Muscle of leg (tissue), 11 donors: ENCODE measurements around the gene DIABLO. TPM values are rescaled to one million over a fixed set of nuclear protein-coding genes. Genes with fewer than 3 reads are reported as not detected.
"Not testable (repeated sequence)": the region's sequence is repeated elsewhere in the genome, so short reads cannot be mapped to it uniquely, and the experiment has no call there.

ENCODE experiments used
- DNase-seq: peaks from one replicate; pipeline ENCODE4 v3.0.0; 2013
- H3K27ac ChIP-seq: one replicate; pipeline ENCODE4 v1.5.1; 2013; ENCODE audit warnings: mild to moderate bottlenecking, low read length, control low read depth
- H3K27me3 ChIP-seq: one replicate; pipeline ENCODE4 v1.6.1; 2013; ENCODE audit warnings: low read length; ENCODE audit not compliant: control insufficient read depth, insufficient read depth
- H3K36me3 ChIP-seq: one replicate; pipeline ENCODE4 v1.6.1; 2013; ENCODE audit warnings: low read length; ENCODE audit not compliant: control insufficient read depth, insufficient read depth
- H3K4me1 ChIP-seq: one replicate; pipeline ENCODE4 v1.6.1; 2013; ENCODE audit warnings: low read length; ENCODE audit not compliant: control insufficient read depth, insufficient read depth
- H3K4me3 ChIP-seq: one replicate; pipeline ENCODE4 v1.5.1; 2013; ENCODE audit warnings: low read length, control low read depth
- H3K9me3 ChIP-seq: replicated peaks from 2 replicates; pipeline ENCODE4 v1.6.1; 2013; ENCODE audit warnings: low read depth, low read length; ENCODE audit not compliant: control insufficient read depth
- WGBS: methylation state at CpG from one replicate; pipeline ENCODE4 v1.1.5; 2013; ENCODE audit warnings: missing lambda C conversion rate; ENCODE audit not compliant: insufficient coverage; 5-methylcytosine and 5-hydroxymethylcytosine counted together
- polyA plus RNA-seq, 8 donors: library from polyadenylated mRNA; unstranded; fragments of 120-200 nt; gene quantifications; one replicate each; pipeline versions ENCODE4 v1.2.1 to v1.2.3, GENCODE V29; 2013; ENCODE audit warnings: inconsistent platforms in 1 of 8, low replicate concordance in 1 of 8; ENCODE audit not compliant: insufficient read length in 8 of 8, insufficient read depth in 1 of 8
- total RNA-seq: library from RNA; stranded (reverse); fragments of 120-200 nt; gene quantifications from one replicate; pipeline ENCODE4 v1.2.4, GENCODE V29; 2013

The DIABLO gene
- total and polyA plus RNA-seq, 9 donors: 31.4 to 44.0 (median 36.5) TPM

GRCh38 chr12:122203301-122204166, 22.3 kb downstream of the DIABLO start, which contains the start of gene B3GNT4:
Gene B3GNT4, plus strand, starts transcription at chr12:122203709. Its CDS starts 910 bp downstream, at chr12:122204619.
- peaks cover 16% of the 10 kb centered on the region for H3K36me3 ChIP-seq
- H3K4me1 ChIP-seq: peaks cover 8% of the 10 kb centered on the region
- H3K9me3 ChIP-seq: no peaks in the 10 kb centered on the region
- no peak within 1 kb of the TSS for H3K27ac ChIP-seq
- peaks cover 68% of the 10 kb centered on the region for H3K27me3 ChIP-seq
- peak within 1 kb of the TSS; percentile 43 for H3K4me3 ChIP-seq
- DNase-seq: peak; percentile 56
- under 1% methylated on average over 84 of the region's 104 CpGs for WGBS

GRCh38 chr12:122202811-122203210, 23.0 kb downstream of the DIABLO start:
- Histone ChIP-seq H3K27me3 (peaks cover 68% of the 10 kb centered on the region), H3K4me3 (peak overlapping the region; percentile 43)
- H3K4me1 ChIP-seq, H3K36me3 ChIP-seq, DNase-seq, H3K9me3 ChIP-seq, H3K27ac ChIP-seq: not testable (repeated sequence)
- WGBS: 43% methylated on average over 10 of the region's 19 CpGs

GRCh38 chr12:122202017-122202416, 23.8 kb downstream of the DIABLO start:
- H3K4me3 ChIP-seq: no peak overlapping the region
- H3K27me3 ChIP-seq: peaks cover 67% of the 10 kb centered on the region
- no peaks in the 10 kb centered on the region for H3K9me3 ChIP-seq
- 91% methylated on average over 5 of the region's 6 CpGs for WGBS
- DNase-seq: no peak
- peaks cover 1% of the 10 kb centered on the region for H3K36me3 ChIP-seq
- no peak overlapping the region for H3K27ac ChIP-seq
- peaks cover 8% of the 10 kb centered on the region for H3K4me1 ChIP-seq

GRCh38 chr12:122201381-122201780, 24.5 kb downstream of the DIABLO start:
- peaks cover 62% of the 10 kb centered on the region for H3K27me3 ChIP-seq
- no peak for DNase-seq
- H3K27ac ChIP-seq: no peak overlapping the region
- no peaks in the 10 kb centered on the region for H3K9me3 ChIP-seq
- 96% methylated on average over 4 of the region's 5 CpGs for WGBS
- H3K36me3 ChIP-seq: no peaks in the 10 kb centered on the region
- H3K4me1 ChIP-seq: peaks cover 8% of the 10 kb centered on the region
- no peak overlapping the region for H3K4me3 ChIP-seq

- no peak overlapping the region for H3K4me3 ChIP-seq
- no peaks in the 10 kb centered on the region for H3K9me3 ChIP-seq
- H3K27me3 ChIP-seq: peaks cover 57% of the 10 kb centered on the region
- H3K36me3 ChIP-seq: no peaks in the 10 kb centered on the region
- H3K27ac ChIP-seq: no peak overlapping the region
- peaks cover 8% of the 10 kb centered on the region for H3K4me1 ChIP-seq
- no peak for DNase-seq
- 66% methylated on average over 5 of the region's 24 CpGs for WGBS
These were observed 25.2 kb downstream of the DIABLO start for GRCh38 chr12:122200541-122201175.

- no peak for DNase-seq
- Histone ChIP-seq H3K27ac (no peak overlapping the region), H3K36me3 (no peaks in the 10 kb centered on the region), H3K9me3 (no peaks in the 10 kb centered on the region), H3K4me1 (peaks cover 8% of the 10 kb centered on the region), H3K27me3 (peaks cover 47% of the 10 kb centered on the region), H3K4me3 (no peak overlapping the region)
- WGBS: 84% methylated on average over 24 of the region's 29 CpGs
These were observed 26.1 kb downstream of the DIABLO start for GRCh38 chr12:122199484-122200355.

GRCh38 chr12:122197612-122197966, 28.3 kb downstream of the DIABLO start:
- no peak for DNase-seq
- no peak overlapping the region for H3K27ac ChIP-seq
- H3K27me3 ChIP-seq: peaks cover 31% of the 10 kb centered on the region
- H3K4me3 ChIP-seq: no peak overlapping the region
- H3K4me1 ChIP-seq: no peaks in the 10 kb centered on the region
- H3K9me3 ChIP-seq: no peaks in the 10 kb centered on the region
- no peaks in the 10 kb centered on the region for H3K36me3 ChIP-seq
- WGBS: no CpG with 5 or more reads among the region's 1 CpG

GRCh38 chr12:122195405-122195804, 30.4 kb downstream of the DIABLO start:
- H3K4me1 ChIP-seq: no peaks in the 10 kb centered on the region
- H3K27ac ChIP-seq: no peak overlapping the region
- H3K27me3 ChIP-seq: peaks cover 13% of the 10 kb centered on the region
- 84% methylated on average over 3 of the region's 4 CpGs for WGBS
- no peaks in the 10 kb centered on the region for H3K36me3 ChIP-seq
- DNase-seq: no peak
- H3K4me3 ChIP-seq: no peak overlapping the region
- H3K9me3 ChIP-seq: no peaks in the 10 kb centered on the region

- no CpG with 5 or more reads among the region's 1 CpG for WGBS
These were observed 31.0 kb downstream of the DIABLO start for GRCh38 chr12:122194804-122195203.

GRCh38 chr12:122192441-122192840, 33.4 kb downstream of the DIABLO start:
- 81% methylated on average over 11 of the region's 11 CpGs for WGBS
- Histone ChIP-seq H3K4me3 (no peak overlapping the region), H3K36me3 (no peaks in the 10 kb centered on the region), H3K27me3 (peaks cover 4% of the 10 kb centered on the region), H3K4me1 (no peaks in the 10 kb centered on the region), H3K27ac (no peak overlapping the region), H3K9me3 (no peaks in the 10 kb centered on the region)
- no peak for DNase-seq

More at GRCh38 chr12:122194804-122195203, 31.0 kb downstream of the DIABLO start:
- no peaks in the 10 kb centered on the region for H3K36me3 ChIP-seq
- H3K4me1 ChIP-seq: no peaks in the 10 kb centered on the region
- peaks cover 8% of the 10 kb centered on the region for H3K27me3 ChIP-seq
- DNase-seq: no peak
- H3K27ac ChIP-seq: no peak overlapping the region
- no peak overlapping the region for H3K4me3 ChIP-seq
- no peaks in the 10 kb centered on the region for H3K9me3 ChIP-seq
